HG02642 (cell line): ENCODE results near the gene QARS1.

Source experiments
- ATAC-seq: cut with Tn5 transposase; IDR thresholded peaks from one replicate; pipeline ENCODE4 v1.9.1; 2021; ENCODE audit warnings: mild to moderate bottlenecking; ENCODE audit not compliant: unreplicated experiment, poor library complexity

QARS1 gene

GRCh38 chr3:49121132-49121736, 16.7 kb upstream of the QARS1 start:
- ATAC-seq: no peak

DNA sequence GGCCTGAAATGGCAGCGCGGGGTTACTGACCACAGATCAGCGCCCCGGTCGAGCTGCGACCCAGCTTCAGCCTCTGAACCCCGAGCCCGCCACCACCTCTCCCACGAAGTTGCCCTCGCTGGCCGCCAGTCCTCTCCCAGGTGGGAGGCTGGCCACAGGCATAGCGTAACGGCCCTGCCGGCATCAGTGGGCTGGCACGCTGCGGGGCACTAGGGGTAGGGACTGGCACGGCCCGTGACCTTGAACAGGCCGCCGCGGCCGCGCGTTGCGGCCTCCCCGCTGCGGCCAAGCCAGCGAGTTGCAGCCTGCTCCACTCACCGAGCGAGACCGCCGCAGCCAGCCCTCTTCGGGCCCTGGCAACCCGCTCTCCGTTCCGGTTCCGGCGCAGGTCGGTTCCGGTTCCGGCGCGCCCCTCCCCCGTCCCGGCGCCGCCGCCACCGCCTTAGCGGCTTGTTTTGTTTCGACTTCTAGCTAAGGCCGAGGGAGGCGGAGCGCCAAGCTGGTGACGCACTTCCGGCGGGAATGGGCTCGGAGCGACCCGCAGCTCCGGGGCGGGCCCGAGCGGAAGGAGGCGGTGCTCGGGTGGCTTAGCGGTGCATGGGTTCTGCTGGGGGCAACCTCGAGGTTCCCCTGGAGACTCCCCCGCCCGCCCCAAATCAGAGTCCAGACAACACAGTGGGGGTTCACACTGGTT, 16.0 kb upstream of the QARS1 start, which contains the start of gene USP19:
Gene USP19, minus strand, starts transcription at position 386 of the 694 bp plus-strand sequence. CDS start 1,678 bp downstream, outside the sequence.
- ATAC-seq: peak; percentile 83

- ATAC-seq: no peak
Observed at GRCh38 chr3:49120096-49120437, 15.5 kb upstream of the QARS1 start.

- no peak for ATAC-seq
Observed at GRCh38 chr3:49119439-49119838, 14.9 kb upstream of the QARS1 start.

- ATAC-seq: no peak
Observed at GRCh38 chr3:49119036-49119435, 14.5 kb upstream of the QARS1 start.

DNA sequence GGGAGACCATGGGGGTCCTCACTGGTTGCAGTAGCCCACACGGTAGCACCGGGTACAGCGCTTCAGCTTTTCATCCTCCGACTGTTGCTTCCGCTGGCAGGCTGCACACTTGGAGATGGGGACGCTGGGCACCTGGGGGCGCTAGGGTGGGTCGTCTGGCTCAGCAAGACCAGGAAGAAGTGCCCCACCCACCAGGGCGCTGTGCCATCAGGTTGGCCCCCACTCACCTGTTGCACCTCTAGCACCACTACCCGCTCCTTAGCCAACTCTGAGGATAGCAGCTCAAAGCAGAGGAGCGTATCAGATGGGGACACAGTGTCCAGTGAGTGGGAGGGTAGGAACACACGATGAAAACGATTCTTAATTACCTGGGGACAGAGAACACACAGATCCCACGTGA, 7.7 kb upstream of the QARS1 start:
- ATAC-seq: no peak

- no peak for ATAC-seq
Observed at GRCh38 chr3:49111347-49111746, 6.8 kb upstream of the QARS1 start.

DNA sequence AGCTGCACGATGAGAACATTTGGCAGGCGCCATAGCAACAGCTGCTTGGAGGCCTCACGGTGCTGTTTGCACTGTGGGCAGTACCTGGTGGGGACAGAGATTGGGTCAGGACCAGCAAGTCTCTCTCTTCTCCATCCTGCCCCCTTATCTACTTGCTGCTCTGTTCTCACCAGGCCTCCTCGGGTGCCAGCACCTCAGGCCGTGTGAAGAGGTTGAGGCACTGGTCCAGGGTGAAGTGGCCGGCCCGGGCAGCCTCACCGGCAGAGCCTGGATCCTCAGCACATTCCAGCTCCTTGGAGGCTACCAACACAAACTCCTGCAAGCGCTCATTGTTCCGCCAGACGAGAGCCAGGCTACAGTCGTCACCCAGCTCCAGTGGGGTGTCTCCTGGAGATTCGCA, 6.2 kb upstream of the QARS1 start:
- no peak for ATAC-seq

GRCh38 chr3:49108346-49108745, 3.8 kb upstream of the QARS1 start:
- ATAC-seq: no peak

- ATAC-seq: no peak
Observed at GRCh38 chr3:49104052-49104426, 518 bp downstream of the QARS1 start.

- no peak for ATAC-seq
Observed at GRCh38 chr3:49100046-49100615, 4.4 kb downstream of the QARS1 start.

DNA sequence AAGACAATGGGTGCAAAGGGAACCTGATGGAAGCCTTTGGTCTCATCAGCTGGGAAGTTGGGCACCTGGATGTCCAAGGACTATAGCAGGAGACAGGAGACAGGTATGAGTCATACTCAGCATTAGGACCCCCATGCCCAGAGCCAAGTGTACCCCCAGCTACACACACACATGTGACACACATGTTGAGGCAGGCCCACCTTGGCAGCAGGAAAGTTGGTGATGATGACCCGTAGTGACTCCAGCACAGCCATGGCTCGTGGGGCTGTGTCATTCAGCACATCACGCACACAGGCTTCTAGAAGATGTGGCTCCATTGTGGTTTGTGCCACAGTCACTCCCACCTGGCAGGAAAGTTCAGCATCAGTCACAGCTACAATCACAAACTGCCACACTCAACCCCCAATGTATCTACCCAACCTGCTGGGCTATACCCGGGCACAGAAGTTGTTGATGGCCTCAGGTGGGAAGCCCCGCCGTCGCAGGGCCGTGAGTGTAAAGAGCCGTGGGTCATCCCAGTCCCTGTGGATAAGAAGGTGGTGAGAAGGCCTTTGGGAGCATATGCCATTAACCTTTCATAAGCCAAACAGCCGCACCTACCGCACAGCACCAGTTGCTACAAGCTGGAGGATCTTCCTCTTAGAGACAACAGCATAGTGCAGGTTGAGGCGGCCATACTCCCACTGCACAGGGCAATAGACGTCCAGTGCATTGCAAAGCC, 5.5 kb downstream of the QARS1 start:
- no peak for ATAC-seq

DNA sequence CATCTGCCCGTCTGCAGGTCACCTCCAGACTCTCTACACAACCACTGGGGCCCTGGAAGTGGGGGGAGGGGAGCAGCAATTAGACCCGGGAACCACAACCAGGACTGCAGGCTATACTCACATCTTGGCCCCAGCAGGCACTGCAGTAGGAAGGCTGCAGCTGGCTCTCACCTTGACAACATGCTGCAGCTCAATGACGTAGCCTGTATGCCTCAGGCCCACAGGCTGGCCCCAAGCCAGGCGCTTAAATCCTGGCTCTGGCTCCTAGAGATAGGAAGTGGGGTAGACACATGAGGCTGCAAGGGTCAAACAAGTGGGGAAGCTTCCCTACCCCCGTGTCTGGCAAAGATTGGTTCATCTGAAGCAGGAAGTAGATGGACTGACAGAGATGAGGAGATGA, 6.1 kb downstream of the QARS1 start:
- no peak for ATAC-seq

DNA sequence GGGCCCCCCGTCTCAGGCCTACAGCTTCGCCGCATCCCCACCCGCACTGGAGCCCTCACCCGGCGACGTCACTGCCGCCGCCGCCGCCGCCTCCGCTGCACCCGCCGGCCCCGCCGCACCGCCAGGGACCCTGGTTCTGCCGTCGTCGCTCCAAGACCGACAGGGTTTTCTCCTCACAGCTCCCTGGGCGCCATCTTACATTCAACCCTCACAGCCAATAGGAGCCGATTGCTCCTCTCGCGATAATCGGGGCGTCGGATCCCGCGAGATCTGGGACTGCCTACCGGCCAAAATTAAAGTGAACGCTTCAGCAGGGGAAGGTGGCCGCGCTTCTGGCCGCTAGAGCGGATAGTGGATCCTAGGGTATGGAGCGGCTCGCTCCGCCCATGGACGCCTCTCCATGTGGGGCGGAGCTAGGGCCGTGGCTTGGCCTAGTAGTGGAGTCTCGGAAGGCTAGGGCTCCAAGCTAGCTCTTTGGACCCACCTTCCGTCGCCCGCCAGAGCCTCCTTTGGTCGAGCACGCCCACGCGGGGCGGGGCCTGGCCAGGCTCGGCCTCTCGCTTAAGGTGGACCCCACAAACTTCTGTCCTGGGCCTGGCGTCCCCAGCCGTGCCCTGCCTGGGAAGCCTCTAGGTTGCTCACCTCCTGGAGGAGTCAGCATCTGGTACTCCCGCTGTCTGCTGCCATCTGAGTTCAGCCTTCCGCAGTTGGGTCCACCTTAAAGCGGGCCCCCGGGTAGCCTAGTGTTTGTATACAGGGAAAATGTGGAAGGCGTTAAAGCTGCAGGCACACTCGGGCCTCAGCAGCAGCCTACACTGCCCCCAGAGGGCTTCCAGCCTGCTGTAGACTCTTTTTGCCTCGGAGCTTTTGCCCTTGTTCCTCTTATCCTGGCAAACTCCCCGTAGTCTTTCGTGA, 10.4 kb downstream of the QARS1 start, which contains the start of gene QRICH1:
Gene QRICH1, minus strand, starts transcription at position 219 of the 915 bp plus-strand sequence. CDS start 17,054 bp downstream, outside the sequence.
- peak; percentile 79 for ATAC-seq

- peak; percentile 41 for ATAC-seq
Observed at GRCh38 chr3:49092938-49093852, 11.4 kb downstream of the QARS1 start.

GRCh38 chr3:49081429-49081828, 23.1 kb downstream of the QARS1 start:
- no peak for ATAC-seq

DNA sequence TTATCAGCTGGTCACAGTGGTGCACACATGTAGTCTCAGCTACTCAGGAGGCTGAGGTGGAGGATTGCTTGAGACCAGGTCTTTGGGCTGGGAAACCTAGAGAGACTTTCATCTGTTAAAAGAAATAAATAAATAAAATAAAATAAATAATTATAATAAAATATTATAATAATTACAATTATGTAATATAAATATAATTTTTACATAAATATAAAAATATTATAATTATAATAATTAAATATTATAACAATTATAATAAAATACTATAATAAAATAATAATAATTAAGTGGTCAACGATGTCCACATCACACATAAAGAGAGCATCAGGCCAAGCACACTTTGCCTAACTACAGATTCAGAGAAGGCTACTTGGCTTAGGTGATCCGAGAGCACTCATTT, 25.3 kb downstream of the QARS1 start:
- no peak for ATAC-seq

DNA sequence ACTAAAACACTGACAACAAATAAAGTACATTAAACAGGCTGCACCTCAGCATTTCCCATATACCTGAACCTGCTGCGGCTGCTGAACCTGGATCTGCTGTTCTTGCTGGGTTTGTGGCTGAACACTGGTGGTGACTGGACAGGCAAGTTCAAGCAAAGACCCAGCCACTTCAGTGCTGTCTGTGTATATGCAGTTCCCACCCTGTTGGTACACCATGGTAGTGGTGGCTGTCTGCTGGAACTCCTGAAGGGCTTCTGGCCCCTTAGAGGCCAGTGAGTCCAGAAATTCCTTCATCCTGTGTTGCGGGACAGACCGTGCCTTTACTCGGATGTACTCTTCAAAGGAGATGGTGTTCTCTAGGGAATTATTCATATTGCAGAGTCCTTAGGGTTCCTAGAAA, 27.9 kb downstream of the QARS1 start:
- no peak for ATAC-seq

GRCh38 chr3:49076116-49076515, 28.4 kb downstream of the QARS1 start:
- no peak for ATAC-seq
